GM21619 (cell line): ENCODE measurements around the gene PLD6.

Source experiments
- ATAC-seq: cut with Tn5 transposase; IDR thresholded peaks from one replicate; pipeline ENCODE4 v1.9.1; 2021; ENCODE audit not compliant: unreplicated experiment

PLD6 gene

DNA sequence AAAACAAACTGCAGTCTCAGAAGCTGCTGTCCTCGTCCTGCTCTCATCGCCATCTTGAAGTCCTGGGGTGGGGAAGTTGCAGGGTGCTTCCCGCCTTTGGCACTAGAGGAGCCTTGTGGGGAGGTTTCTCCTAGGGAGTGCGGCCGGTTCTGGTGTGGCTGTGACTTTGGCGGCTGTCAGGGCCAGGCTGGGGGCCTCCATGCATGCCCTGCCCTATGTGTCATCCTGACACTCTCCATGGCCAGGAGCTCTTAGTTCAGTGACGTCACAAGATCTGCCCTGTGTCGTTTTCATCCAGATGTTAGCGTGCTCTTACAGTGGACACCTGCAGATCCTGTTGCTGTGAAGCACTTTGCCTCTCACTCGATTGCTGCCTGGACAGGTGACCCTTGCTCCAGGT is 49.6 kb downstream of the PLD6 start:
- no peak for ATAC-seq

DNA sequence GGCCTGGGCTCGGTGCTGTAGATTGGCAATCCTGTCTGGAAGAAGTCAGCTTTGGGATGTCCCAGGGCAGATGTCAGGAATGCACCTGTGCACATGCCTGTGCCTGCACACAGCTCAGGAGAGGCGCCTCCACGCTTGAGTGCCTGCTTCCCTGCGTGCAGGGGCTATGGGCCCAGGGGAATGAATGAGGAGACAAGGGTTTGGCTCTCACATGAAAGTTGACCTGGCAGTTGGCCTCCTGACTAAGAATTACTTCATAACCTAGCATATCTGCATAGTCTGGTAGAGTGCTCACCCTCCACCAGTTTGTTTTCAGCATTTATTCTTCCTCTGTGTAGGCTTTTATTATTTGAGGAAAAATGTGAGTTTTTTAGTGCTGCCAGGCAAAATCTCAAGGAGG is 50.0 kb downstream of the PLD6 start:
- no peak for ATAC-seq

DNA sequence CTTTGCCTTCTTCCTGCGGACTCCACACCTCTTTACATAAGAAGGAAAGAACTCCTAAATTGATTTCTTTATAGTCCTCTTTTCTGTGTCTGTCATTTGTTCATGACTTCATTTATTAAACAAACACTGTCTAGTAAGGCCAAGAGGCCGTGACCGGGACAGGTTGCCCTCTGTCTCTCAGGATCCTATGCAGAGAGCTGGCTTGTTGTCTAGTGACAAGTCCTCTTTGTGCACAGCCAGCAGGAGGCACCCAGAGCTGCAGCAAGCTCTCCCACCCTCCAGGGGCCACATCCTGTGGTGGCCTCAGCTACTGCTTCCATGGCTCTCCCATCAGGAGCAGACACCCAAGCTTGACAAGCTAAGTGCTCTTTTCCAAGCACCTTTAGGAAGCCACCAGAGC is 50.6 kb downstream of the PLD6 start:
- no peak for ATAC-seq

DNA sequence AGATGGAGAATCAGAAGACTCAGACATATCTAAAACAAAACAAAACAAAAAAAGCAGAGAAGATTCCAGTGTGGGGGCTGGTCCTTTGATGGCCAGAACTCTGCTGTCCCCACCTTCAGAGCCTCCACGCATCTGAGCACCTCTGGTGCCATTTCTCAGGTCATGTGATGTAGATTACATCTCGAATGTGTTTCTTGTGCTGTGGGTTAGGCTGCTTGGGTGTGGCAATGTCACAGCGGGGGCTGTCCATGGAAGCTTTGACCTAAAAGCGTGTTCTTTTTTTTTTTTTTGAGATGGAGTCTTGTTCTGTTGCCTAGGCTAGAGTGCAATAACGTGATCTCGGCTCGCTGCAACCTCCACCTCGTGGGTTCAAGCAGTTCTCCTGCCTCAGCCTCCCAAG is 51.2 kb downstream of the PLD6 start:
- no peak for ATAC-seq

DNA sequence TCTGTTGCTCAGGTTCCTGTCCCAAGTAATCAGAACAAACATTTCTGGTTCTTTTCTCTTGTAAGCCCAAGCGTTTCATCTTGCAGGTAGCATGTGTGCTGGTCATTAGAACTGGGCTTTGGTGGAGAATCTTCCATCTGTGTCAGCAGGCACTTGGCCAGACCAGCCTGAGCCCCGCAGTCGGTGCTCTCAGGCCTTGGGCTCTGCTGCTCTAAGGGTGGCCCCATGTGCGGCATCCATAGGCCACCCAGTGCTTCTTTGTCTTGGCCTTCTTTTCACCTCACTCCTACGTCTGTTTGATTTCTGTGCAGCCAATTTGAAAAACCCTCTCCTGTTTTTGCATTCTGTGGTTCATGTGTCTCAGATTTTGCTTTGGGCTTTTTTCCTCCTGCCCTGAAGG is 51.6 kb downstream of the PLD6 start:
- no peak for ATAC-seq

DNA sequence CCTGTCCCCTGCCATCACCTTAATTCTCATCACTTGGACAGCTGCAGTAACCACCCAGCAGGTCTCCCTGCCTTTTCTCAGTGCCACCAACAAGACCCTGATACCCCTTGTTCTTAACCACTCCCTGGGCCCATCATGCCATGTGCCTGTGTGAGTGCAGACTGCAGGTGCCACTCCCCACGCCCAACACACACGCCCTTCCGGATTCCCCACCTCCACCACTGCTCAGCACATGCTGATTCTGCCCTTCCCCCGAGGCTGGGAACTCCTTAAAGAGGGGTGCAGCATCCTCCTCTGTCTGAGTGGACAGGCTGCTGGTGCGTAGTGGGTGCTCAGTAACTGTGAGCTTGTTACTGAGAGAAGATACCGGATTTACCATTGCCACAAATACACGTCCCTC is 52.4 kb downstream of the PLD6 start:
- ATAC-seq = no peak

- no peak for ATAC-seq
Observed at GRCh38 chr17:17153071-17153470, 53.1 kb downstream of the PLD6 start.

GRCh38 chr17:17152385-17152784 is 53.7 kb downstream of the PLD6 start:
- ATAC-seq = no peak

GRCh38 chr17:17151962-17152361 is 54.2 kb downstream of the PLD6 start:
- no peak for ATAC-seq

DNA sequence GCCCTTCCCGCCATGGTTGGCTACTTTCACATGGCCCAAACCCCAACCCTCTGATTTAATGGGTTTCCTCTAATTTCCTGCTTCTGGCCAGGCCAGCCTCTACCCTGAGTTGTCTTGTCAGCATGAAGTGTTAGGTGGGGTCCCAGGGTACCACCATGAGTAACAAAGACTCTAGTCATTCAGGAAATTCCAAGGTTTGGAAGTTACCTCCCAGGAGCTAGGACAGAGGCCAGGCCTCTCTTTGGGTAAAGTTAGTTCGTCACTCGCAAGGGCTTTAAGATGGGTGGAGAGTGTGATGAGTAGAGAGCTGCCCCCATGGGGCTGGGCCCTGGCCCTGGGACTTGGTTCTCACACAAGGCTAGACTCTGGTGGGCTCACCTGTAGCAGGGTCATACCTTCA is 54.6 kb downstream of the PLD6 start:
- ATAC-seq = no peak

DNA sequence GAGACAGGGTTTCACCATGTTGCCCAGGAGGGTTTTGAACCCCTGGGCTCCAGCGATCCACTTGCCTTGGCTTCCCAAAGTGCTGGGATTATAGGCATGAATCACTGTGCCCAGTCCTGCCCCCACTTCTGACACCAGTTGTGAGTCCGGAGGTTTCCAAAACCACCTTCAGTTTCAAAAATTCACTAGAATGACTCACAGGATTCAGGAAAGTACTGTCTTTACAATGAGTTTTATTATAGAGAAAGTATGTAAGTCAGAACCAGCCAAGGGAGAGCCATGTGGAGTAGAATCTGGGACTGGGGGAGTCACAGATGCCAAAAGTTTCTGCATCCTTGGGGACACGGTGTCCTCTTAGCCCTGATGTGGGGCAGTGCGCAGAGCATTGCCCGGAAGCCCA is 55.1 kb downstream of the PLD6 start:
- no peak for ATAC-seq
